HG03378 (cell line): ENCODE results near the gene TEAD1.

Experiments
- ATAC-seq: cut with Tn5 transposase; IDR thresholded peaks from one replicate; pipeline ENCODE4 v1.9.1; 2021; ENCODE audit warnings: mild to moderate bottlenecking, moderate library complexity; ENCODE audit not compliant: unreplicated experiment

The TEAD1 gene

GRCh38 chr11:12761029-12761428 is 86.8 kb downstream of the TEAD1 start:
- ATAC-seq = no peak

GRCh38 chr11:12762278-12762677 is 88.1 kb downstream of the TEAD1 start:
- ATAC-seq = no peak

GRCh38 chr11:12762696-12763324 is 88.6 kb downstream of the TEAD1 start:
- no peak for ATAC-seq

- ATAC-seq = no peak
Measured at GRCh38 chr11:12764187-12764914, 90.1 kb downstream of the TEAD1 start.

GRCh38 chr11:12765428-12765827 is 91.2 kb downstream of the TEAD1 start:
- ATAC-seq = no peak

GRCh38 chr11:12767027-12767426 is 92.8 kb downstream of the TEAD1 start:
- ATAC-seq = no peak

- no peak for ATAC-seq
Measured at GRCh38 chr11:12767577-12767976, 93.4 kb downstream of the TEAD1 start.

- peak; percentile 65 for ATAC-seq
Measured at GRCh38 chr11:12768726-12769673, 94.8 kb downstream of the TEAD1 start.

- no peak for ATAC-seq
Measured at GRCh38 chr11:12769834-12770345, 95.7 kb downstream of the TEAD1 start.

- no peak for ATAC-seq
Measured at GRCh38 chr11:12770435-12770834, 96.2 kb downstream of the TEAD1 start.

- no peak for ATAC-seq
Measured at GRCh38 chr11:12770966-12771597, 96.9 kb downstream of the TEAD1 start.

GRCh38 chr11:12771875-12772274 is 97.7 kb downstream of the TEAD1 start:
- no peak for ATAC-seq

- no peak for ATAC-seq
Measured at GRCh38 chr11:12772324-12772723, 98.1 kb downstream of the TEAD1 start.

GRCh38 chr11:12773591-12773990 is 99.4 kb downstream of the TEAD1 start:
- no peak for ATAC-seq

- no peak for ATAC-seq
Measured at GRCh38 chr11:12775955-12776354, 101.7 kb downstream of the TEAD1 start.

- ATAC-seq = no peak
Measured at GRCh38 chr11:12777208-12777874, 103.1 kb downstream of the TEAD1 start.

- ATAC-seq = no peak
Measured at GRCh38 chr11:12778240-12778905, 104.2 kb downstream of the TEAD1 start.

GRCh38 chr11:12783765-12784164 is 109.5 kb downstream of the TEAD1 start:
- no peak for ATAC-seq

- ATAC-seq = no peak
Measured at GRCh38 chr11:12784445-12784844, 110.2 kb downstream of the TEAD1 start.

- ATAC-seq = no peak
Measured at GRCh38 chr11:12784987-12785386, 110.8 kb downstream of the TEAD1 start.
